ENCODE data around the gene PPP2R3A.

DNA sequence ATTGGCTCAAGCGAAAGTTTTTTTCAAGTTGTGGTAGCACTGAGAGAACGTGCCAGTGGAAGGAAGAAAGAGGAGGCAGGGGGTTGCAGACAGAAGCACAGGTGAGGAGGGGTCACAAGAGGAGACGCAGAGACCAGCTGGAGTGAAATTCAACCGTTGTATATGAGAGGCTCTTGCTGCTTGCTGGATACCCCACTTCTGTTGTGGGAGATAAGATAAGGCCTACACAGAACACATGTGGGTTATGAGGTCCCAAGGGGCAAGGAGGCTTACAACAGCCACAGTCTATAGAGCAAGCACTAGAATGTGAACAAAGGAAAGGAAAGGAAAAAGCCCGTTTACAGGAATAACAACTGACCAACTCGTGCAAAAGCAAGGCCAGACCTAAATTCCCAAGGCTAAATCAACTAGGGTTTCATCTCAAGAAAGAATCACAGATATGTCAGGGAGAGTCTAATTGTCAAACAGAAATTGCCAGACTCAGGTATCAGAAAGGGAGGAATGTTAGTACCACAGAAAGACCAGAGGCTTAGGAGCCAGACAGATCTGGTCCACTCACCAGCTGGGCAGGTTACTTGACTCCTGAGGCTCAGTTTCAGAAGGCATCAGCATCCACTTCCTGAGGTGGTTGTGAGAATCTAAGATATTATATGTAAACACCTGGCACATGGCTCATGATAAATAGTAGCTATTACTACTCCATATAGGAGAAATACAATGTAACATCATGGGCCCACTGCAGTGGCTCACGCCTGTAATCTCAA is 169.7 kb downstream of the PPP2R3A start:
- TF ChIP-seq, protein P1, sequence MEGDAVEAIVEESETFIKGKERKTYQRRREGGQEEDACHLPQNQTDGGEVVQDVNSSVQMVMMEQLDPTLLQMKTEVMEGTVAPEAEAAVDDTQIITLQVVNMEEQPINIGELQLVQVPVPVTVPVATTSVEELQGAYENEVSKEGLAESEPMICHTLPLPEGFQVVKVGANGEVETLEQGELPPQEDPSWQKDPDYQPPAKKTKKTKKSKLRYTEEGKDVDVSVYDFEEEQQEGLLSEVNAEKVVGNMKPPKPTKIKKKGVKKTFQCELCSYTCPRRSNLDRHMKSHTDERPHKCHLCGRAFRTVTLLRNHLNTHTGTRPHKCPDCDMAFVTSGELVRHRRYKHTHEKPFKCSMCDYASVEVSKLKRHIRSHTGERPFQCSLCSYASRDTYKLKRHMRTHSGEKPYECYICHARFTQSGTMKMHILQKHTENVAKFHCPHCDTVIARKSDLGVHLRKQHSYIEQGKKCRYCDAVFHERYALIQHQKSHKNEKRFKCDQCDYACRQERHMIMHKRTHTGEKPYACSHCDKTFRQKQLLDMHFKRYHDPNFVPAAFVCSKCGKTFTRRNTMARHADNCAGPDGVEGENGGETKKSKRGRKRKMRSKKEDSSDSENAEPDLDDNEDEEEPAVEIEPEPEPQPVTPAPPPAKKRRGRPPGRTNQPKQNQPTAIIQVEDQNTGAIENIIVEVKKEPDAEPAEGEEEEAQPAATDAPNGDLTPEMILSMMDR (IDR thresholded peaks at IDR 0.05) = no peak
- TF ChIP-seq POLR2A (IDR thresholded peaks at IDR 0.05) = no peak
